Suprapubic skin (tissue), 4 donors: Measurements from ENCODE around the gene PTPRN2.
"Not testable (repeated sequence)": the region's sequence is repeated elsewhere in the genome, so short reads cannot be mapped to it uniquely, and the experiment has no call there.

ENCODE experiments used
- CTCF ChIP-seq, 2 donors: fragments of 200-600 bp in 1 of 2; fragments of 450-650 bp in 1 of 2; sonication (generic) in 1 of 2; IDR thresholded peaks; one replicate each; pipeline ENCODE4 v1.5.1; 2016 to 2019; ENCODE audit warnings: antibody characterized with exemption in 2 of 2, mild to moderate bottlenecking in 1 of 2, moderate library complexity in 1 of 2
- EP300 ChIP-seq: sonication (generic); formaldehyde crosslinking; IDR thresholded peaks from one replicate; pipeline ENCODE4 v1.6.1; 2017; ENCODE audit warnings: antibody characterized with exemption
- POLR2A ChIP-seq, 2 donors: fragments of 450-650 bp; IDR thresholded peaks; one replicate each; pipeline ENCODE4 v1.6.1; 2017; ENCODE audit warnings: antibody characterized with exemption in 2 of 2, mild to moderate bottlenecking in 2 of 2, moderate library complexity in 2 of 2
- POLR2AphosphoS5 ChIP-seq, 3 donors: sonication (generic); formaldehyde crosslinking; IDR thresholded peaks; one replicate each; pipeline ENCODE4 v1.6.1; 2017; ENCODE audit warnings: antibody characterized with exemption in 3 of 3

- not testable (repeated sequence) for TF ChIP-seq CTCF (IDR thresholded peaks at IDR 0.05); EP300; POLR2A (IDR thresholded peaks at IDR 0.05); POLR2AphosphoS5 (IDR thresholded peaks at IDR 0.05)
These were observed 994.8 kb downstream of the PTPRN2 start for GRCh38 chr7:157592636-157593320.
